Measurements from ENCODE around the gene BAZ1B. TPM values are rescaled to one million over a fixed set of nuclear protein-coding genes. Genes with fewer than 3 reads are reported as not detected.
"Not testable (repeated sequence)": the region's sequence is repeated elsewhere in the genome, so short reads cannot be mapped to it uniquely, and the experiment has no call there.

Gene BAZ1B
- total and polyA plus RNA-seq, 7 donors, result 15.7 to 50.6 (median 41.6) TPM

DNA sequence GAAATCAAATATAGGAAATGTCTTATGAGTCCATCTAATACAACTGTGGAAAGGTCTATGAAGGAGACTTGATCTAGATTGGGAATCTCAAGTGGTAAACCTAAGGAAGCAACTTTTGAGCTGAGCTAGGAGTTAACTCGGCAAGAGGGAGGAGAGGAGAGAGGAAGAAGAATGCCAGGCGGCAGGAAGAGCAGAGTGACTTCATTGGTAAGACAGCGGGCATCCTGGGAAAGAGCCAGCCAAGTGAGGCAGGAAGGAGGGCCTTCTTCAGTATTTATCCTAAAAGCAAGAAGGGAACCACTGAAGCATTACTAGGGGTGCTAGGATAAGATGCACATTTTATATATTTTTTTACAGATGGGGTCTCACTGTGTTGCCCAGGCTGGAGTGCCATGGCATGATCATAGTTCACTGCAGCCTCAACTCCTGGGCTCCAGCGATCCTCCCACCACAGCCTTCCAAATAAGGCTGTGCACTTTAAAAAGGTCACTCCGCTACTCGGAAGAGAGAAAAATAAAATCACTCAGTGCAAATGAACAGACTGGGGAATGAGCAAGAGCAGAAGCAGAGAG is 33.4 kb upstream of the BAZ1B start:
- no peak for ATAC-seq
- DNase-seq, result no peak
- 30 to 44% (median 33%) methylated on average over 6 of the region's 6 CpGs for WGBS, 3 donors
- H3K9me3 ChIP-seq, result no peaks in the 10 kb centered on the region
- intact Hi-C loops (cut with DNase I), result loop anchor here in 1 of 2 donors (5.0 kb wide), 1 partner anchor 33 kb away; the partner anchor contains the start of gene BAZ1B
- TF ChIP-seq, protein P1, sequence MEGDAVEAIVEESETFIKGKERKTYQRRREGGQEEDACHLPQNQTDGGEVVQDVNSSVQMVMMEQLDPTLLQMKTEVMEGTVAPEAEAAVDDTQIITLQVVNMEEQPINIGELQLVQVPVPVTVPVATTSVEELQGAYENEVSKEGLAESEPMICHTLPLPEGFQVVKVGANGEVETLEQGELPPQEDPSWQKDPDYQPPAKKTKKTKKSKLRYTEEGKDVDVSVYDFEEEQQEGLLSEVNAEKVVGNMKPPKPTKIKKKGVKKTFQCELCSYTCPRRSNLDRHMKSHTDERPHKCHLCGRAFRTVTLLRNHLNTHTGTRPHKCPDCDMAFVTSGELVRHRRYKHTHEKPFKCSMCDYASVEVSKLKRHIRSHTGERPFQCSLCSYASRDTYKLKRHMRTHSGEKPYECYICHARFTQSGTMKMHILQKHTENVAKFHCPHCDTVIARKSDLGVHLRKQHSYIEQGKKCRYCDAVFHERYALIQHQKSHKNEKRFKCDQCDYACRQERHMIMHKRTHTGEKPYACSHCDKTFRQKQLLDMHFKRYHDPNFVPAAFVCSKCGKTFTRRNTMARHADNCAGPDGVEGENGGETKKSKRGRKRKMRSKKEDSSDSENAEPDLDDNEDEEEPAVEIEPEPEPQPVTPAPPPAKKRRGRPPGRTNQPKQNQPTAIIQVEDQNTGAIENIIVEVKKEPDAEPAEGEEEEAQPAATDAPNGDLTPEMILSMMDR (IDR thresholded peaks at IDR 0.05), result no peak
- H3K4me3 ChIP-seq, result peak overlapping the region; percentile 80
- peaks cover 38% of the 10 kb centered on the region for H3K4me1 ChIP-seq
- peaks cover 6 to 40% of the 10 kb centered on the region in 2 donors for H3K36me3 ChIP-seq (ENCODE audit: insufficient read depth in 1 of 2, low read depth in 1 of 2)
- no peaks in the 10 kb centered on the region for H3K27me3 ChIP-seq (ENCODE audit: insufficient read depth in 3 of 3, low read length in 2 of 3)
- peak overlapping the region; percentile 98 for H3K27ac ChIP-seq

GRCh38 chr7:73550093-73550492 is 28.0 kb upstream of the BAZ1B start:
- Histone ChIP-seq H3K36me3 (ENCODE audit: insufficient read depth in 1 of 2, low read depth in 1 of 2) (peaks cover 6 to 79% of the 10 kb centered on the region in 2 donors), H3K27ac (peak overlapping the region; percentile 58), H3K4me1 (peaks cover 18% of the 10 kb centered on the region)
- WGBS, 3 donors, result 37 to 68% (median 47%) methylated on average over 5 of the region's 5 CpGs
- DNase-seq (peak in 1 of 2 donors; percentile 64), ATAC-seq (peak in 3 of 4 donors; percentile 47 to 79 (median 66))
- H3K4me3 ChIP-seq; intact Hi-C loops (cut with DNase I); H3K27me3 ChIP-seq (ENCODE audit: insufficient read depth in 3 of 3, low read length in 2 of 3); H3K9me3 ChIP-seq: not testable (repeated sequence)

- no peaks in the 10 kb centered on the region for H3K9me3 ChIP-seq
- peak overlapping the region; percentile 58 for H3K27ac ChIP-seq
- intact Hi-C loops (cut with DNase I), result no loop called here
- peaks cover 9% of the 10 kb centered on the region for H3K4me1 ChIP-seq
- no peak overlapping the region for H3K4me3 ChIP-seq
- H3K36me3 ChIP-seq (ENCODE audit: insufficient read depth in 1 of 2, low read depth in 1 of 2), result peaks cover 6 to 74% of the 10 kb centered on the region in 2 donors
- H3K27me3 ChIP-seq (ENCODE audit: insufficient read depth in 3 of 3, low read length in 2 of 3), result no peaks in the 10 kb centered on the region
- 86 to 93% (median 87%) methylated on average over 4 of the region's 4 CpGs for WGBS, 3 donors
- DNase-seq, result no peak
- TF ChIP-seq, protein P1 (IDR thresholded peaks at IDR 0.05), result no peak
- no peak for ATAC-seq
These were observed 27.1 kb upstream of the BAZ1B start for GRCh38 chr7:73549176-73549575.

GRCh38 chr7:73547841-73548240 is 25.7 kb upstream of the BAZ1B start:
- ATAC-seq, result no peak
- Histone ChIP-seq H3K9me3 (no peaks in the 10 kb centered on the region), H3K36me3 (ENCODE audit: insufficient read depth in 1 of 2, low read depth in 1 of 2) (peaks cover 3 to 74% of the 10 kb centered on the region in 2 donors), H3K27ac (no peak overlapping the region), H3K4me3 (no peak overlapping the region), H3K4me1 (peaks cover 7% of the 10 kb centered on the region), H3K27me3 (ENCODE audit: insufficient read depth in 3 of 3, low read length in 2 of 3) (no peaks in the 10 kb centered on the region)
- TF ChIP-seq, protein P1 (IDR thresholded peaks at IDR 0.05), result no peak
- DNase-seq, result no peak
- intact Hi-C loops (cut with DNase I), result no loop called here
- WGBS, 3 donors, result 87 to 92% (median 90%) methylated on average over 9 of the region's 9 CpGs

DNA sequence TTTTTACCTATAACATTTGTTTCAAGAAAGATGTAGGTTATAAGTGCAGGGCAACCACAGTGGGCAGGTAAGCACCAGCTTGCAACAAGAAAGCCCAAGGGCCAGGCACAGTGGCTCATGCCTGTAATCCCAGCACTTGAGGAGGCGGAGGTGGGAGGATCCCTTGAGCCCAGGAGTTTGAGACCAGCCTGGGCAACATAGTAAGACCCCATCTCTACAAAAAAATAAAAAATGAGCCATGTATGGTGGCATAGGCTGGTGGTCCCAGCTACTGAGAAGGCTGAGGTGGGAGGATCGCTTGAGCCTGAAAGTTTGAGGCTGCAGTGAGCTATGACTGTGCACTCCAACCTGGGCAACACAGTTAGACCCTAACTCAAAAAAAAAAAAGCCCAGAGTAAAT is 22.6 kb upstream of the BAZ1B start:
- H3K36me3 ChIP-seq (ENCODE audit: insufficient read depth in 1 of 2, low read depth in 1 of 2), result peaks cover 2 to 77% of the 10 kb centered on the region in 2 donors
- 94 to 97% (median 96%) methylated on average over 2 of the region's 2 CpGs for WGBS, 3 donors
- DNase-seq (no peak), ATAC-seq (no peak)
- H3K4me1 ChIP-seq, result no peaks in the 10 kb centered on the region
- no peaks in the 10 kb centered on the region for H3K27me3 ChIP-seq (ENCODE audit: insufficient read depth in 3 of 3, low read length in 2 of 3)
- no peaks in the 10 kb centered on the region for H3K9me3 ChIP-seq
- intact Hi-C loops (cut with DNase I), result no loop called here
- H3K4me3 ChIP-seq, result no peak overlapping the region
- H3K27ac ChIP-seq, result no peak overlapping the region
- TF ChIP-seq, protein P1 (IDR thresholded peaks at IDR 0.05), result no peak
